GM12878 (cell line): ENCODE results near the gene BPTF. TPM values are rescaled to one million over a fixed set of nuclear protein-coding genes. Genes with fewer than 3 reads are reported as not detected.
"Not testable (repeated sequence)": the region's sequence is repeated elsewhere in the genome, so short reads cannot be mapped to it uniquely, and the experiment has no call there.

Experiments used
- ATAC-seq: fragments of 200-7000 bp; cut with Tn5 transposase; 3 replicates; pipeline ENCODE4 v1.9.1; 2020; ENCODE audit warnings: mild to moderate bottlenecking, moderate library complexity
- BruUV-seq: library from RNA; stranded (reverse); fragments of 400-500 nt; replicated peaks from 2 replicates; lab custom pipeline; 2021; lab: Mats Ljungman, UMichigan
- CTCF ChIA-PET: fragments of 300-600 bp; sonication (Branson Sonifier 250); formaldehyde crosslinking; extraction: SDS; loops from one replicate; lab custom pipeline; 2021; ENCODE audit warnings: inconsistent platforms; lab: Yijun Ruan, JAX
- POLR2A ChIA-PET: fragments of 350-600 bp; formaldehyde crosslinking; extraction: SDS; loops from one replicate; lab custom pipeline; 2021; ENCODE audit warnings: inconsistent platforms; lab: Charles Lee
- RAD21 ChIA-PET: fragments of 300-600 bp; sonication (Branson Sonifier 250); formaldehyde crosslinking; loops from one replicate; lab custom pipeline; 2023; ENCODE audit warnings: antibody characterized with exemption; ENCODE audit not compliant: unreplicated experiment; lab: Charles Lee
- SMC1A ChIA-PET: fragments of 300-600 bp; sonication (Branson Sonifier 250); formaldehyde crosslinking; loops from one replicate; lab custom pipeline; 2023; ENCODE audit not compliant: unreplicated experiment, uncharacterized antibody; lab: Charles Lee
- DNase-seq: peaks from one replicate; pipeline ENCODE4 v3.0.0-alpha.2; 2011; ENCODE audit warnings: low read depth, low spot score
- FAIRE-seq: peaks from 3 replicates; lab custom pipeline; 2011; peaks lifted over from hg19 to GRCh38; lab: Jason Lieb, UNC
- H2AFZ ChIP-seq: 2 replicates; pipeline ENCODE4 v1.6.0; 2011; ENCODE audit warnings: low read depth, low read length, control low read depth; ENCODE audit not compliant: control insufficient read depth
- H3K27ac ChIP-seq: 2 replicates; pipeline ENCODE4 v1.5.1; 2011; ENCODE audit warnings: control low read depth; ENCODE audit not compliant: control insufficient read depth, insufficient read depth
- H3K27me3 ChIP-seq, 2 experiments: replicated peaks in 1 of 2; 2 replicates each; pipeline versions ENCODE4 v1.6.0 to v1.6.1; 2011; ENCODE audit warnings: low read length in 1 of 2; ENCODE audit not compliant: control insufficient read depth in 2 of 2, insufficient read depth in 2 of 2
- H3K36me3 ChIP-seq, 2 experiments: 2 replicates each; pipeline ENCODE4 v1.5.1; 2011; ENCODE audit warnings: low read length in 1 of 2; ENCODE audit not compliant: control insufficient read depth in 2 of 2, insufficient read depth in 2 of 2
- H3K4me1 ChIP-seq: 2 replicates; pipeline ENCODE4 v1.6.1; 2011; ENCODE audit warnings: mild to moderate bottlenecking, low read length, moderate library complexity, mixed read lengths; ENCODE audit not compliant: control insufficient read depth, insufficient read depth
- H3K4me2 ChIP-seq: 2 replicates; pipeline ENCODE4 v1.6.0; 2011; ENCODE audit warnings: control low read depth; ENCODE audit not compliant: control insufficient read depth, insufficient read depth
- H3K4me3 ChIP-seq: fragments of 200-600 bp; sonication (generic); 2 replicates; pipeline ENCODE4 v1.5.1; 2016
- H3K79me2 ChIP-seq: 2 replicates; pipeline ENCODE4 v1.6.0; 2011; ENCODE audit warnings: low read length; ENCODE audit not compliant: control insufficient read depth, insufficient read depth
- H3K9ac ChIP-seq: 2 replicates; pipeline ENCODE4 v1.8.0; 2011; ENCODE audit warnings: low read length, control low read depth, mixed read lengths; ENCODE audit not compliant: control insufficient read depth, insufficient read depth
- H3K9me3 ChIP-seq: replicated peaks from 3 replicates; pipeline ENCODE4 v1.5.1; 2011; ENCODE audit warnings: mild to moderate bottlenecking, low read length; ENCODE audit not compliant: control insufficient read depth, insufficient read depth
- H4K20me1 ChIP-seq: 2 replicates; pipeline ENCODE4 v1.6.0; 2011; ENCODE audit not compliant: control insufficient read depth, insufficient read depth
- WGBS: methylation state at CpG from one replicate; pipeline ENCODE4 v1.1.6; 2016; ENCODE audit warnings: low lambda C conversion rate; ENCODE audit not compliant: insufficient replicate concordance, insufficient coverage; ENCODE audit errors: missing lambda C conversion rate; 5-methylcytosine and 5-hydroxymethylcytosine counted together
- in situ Hi-C: fragments of 300-500 bp; cut with MboI; formaldehyde crosslinking; loops from 9 replicates; pipeline ENCODE4 v1.14.3; 2018; ENCODE audit warnings: mixed read lengths
- intact Hi-C: fragments of 100-400 bp; cut with micrococcal nuclease; formaldehyde crosslinking; loops from one replicate; pipeline ENCODE4 v1.14.2; 2022; ENCODE audit not compliant: unreplicated experiment
- polyA plus RNA-seq, 11 experiments: library from polyadenylated mRNA; depleted of rRNA in 4 of 11; unstranded in 6 of 11; stranded (reverse) in 5 of 11; fragments of >200 nt; fragmentation: Nextera tagmentation in 4 of 11; fragmentation: Illumina TruSeq in 1 of 11; extraction: Ambion mirVana in 4 of 11; extraction: Trizol in 1 of 11; gene quantifications; 1 replicate in 1 of 11; 2 replicates in 10 of 11; pipeline versions ENCODE4 v1.2.1 to v1.2.3, GENCODE V29; 2011 to 2016; ENCODE audit warnings: inconsistent platforms in 2 of 11, missing spikeins in 2 of 11, low read depth in 1 of 11
- total RNA-seq, 4 experiments: library from RNA; depleted of rRNA in 3 of 4; stranded (reverse); fragments of >200 nt in 3 of 4; fragmentation: Illumina TruSeq in 1 of 4; extraction: Trizol in 1 of 4; gene quantifications; 2 replicates each; pipeline versions ENCODE4 v1.2.1 to v1.2.3, GENCODE V29; 2013 to 2021

Gene BPTF
- total and polyA plus RNA-seq, 10 of the 15 experiments (the other 5 are each of a cell fraction or from before 2014, with no cell fraction given) = 19.4 to 78.3 (median 44.8) TPM

- intact Hi-C loops = loop anchor here (10.0 kb wide), 1 partner anchor 505 kb away; no protein-coding TSS in a partner anchor
- DNase-seq, H3K79me2 ChIP-seq, BruUV-seq, H4K20me1 ChIP-seq, H3K4me2 ChIP-seq, H3K4me1 ChIP-seq, H3K36me3 ChIP-seq, FAIRE-seq, RAD21 ChIA-PET, H3K27ac ChIP-seq, H3K9ac ChIP-seq, H3K9me3 ChIP-seq, H2AFZ ChIP-seq, ATAC-seq, H3K4me3 ChIP-seq, H3K27me3 ChIP-seq: not testable (repeated sequence)
- POLR2A ChIA-PET = interaction anchor here (1.3 kb wide), 1 partner anchor 122 kb away, joined by 3 read pairs; no protein-coding TSS in a partner anchor
- SMC1A ChIA-PET = interaction anchor here (0.9 to 1.2 kb wide), 3 partner anchors 8 to 508 kb away, joined by 3 read pairs; no protein-coding TSS in a partner anchor
- WGBS = 98% methylated on average over 3 of the region's 3 CpGs
- in situ Hi-C loops = loop anchor here (10.0 kb wide), 1 partner anchor 505 kb away; no protein-coding TSS in a partner anchor
- CTCF ChIA-PET = interaction anchor here (0.7 to 1.9 kb wide), 7 partner anchors 9 to 504 kb away, joined by 3 to 7 read pairs (median 5); partner anchors contain the start of gene BPTF
Observed at GRCh38 chr17:67960276-67960675, 135.0 kb downstream of the BPTF start.

GRCh38 chr17:67962156-67962555 lies 136.9 kb downstream of the BPTF start:
- DNase-seq, H3K79me2 ChIP-seq, FAIRE-seq, SMC1A ChIA-PET, BruUV-seq, RAD21 ChIA-PET, POLR2A ChIA-PET, H3K4me1 ChIP-seq, H3K27ac ChIP-seq, ATAC-seq, H3K4me3 ChIP-seq, H4K20me1 ChIP-seq, H3K4me2 ChIP-seq, H3K9me3 ChIP-seq, H3K27me3 ChIP-seq, H3K9ac ChIP-seq, H2AFZ ChIP-seq: not testable (repeated sequence)
- in situ Hi-C loops (loop anchor here (10.0 kb wide), 1 partner anchor 503 kb away; no protein-coding TSS in a partner anchor), intact Hi-C loops (loop anchor here (10.0 kb wide), 1 partner anchor 503 kb away; no protein-coding TSS in a partner anchor)
- CTCF ChIA-PET = interaction anchor here (0.6 to 1.3 kb wide), 4 partner anchors 19 to 239 kb away, joined by 3 to 7 read pairs (median 3); no protein-coding TSS in a partner anchor
- H3K36me3 ChIP-seq = peaks cover 2 to 13% of the 10 kb centered on the region in 2 experiments
- WGBS = 61% methylated on average over 2 of the region's 2 CpGs
